Activated CD8-positive, alpha-beta T cell treated with anti-CD3 and anti-CD28 coated beads, Interleukin-2, amount 10 ng/mL, durations not matched to agents 7 days and 5 days (primary cell): Measurements from ENCODE around the gene NAA80. TPM values are rescaled to one million over a fixed set of nuclear protein-coding genes. Genes with fewer than 3 reads are reported as not detected.

Source experiments
- ATAC-seq: fragments of 150-1000 bp; cut with Tn5 transposase; one replicate; pipeline ENCODE4 v1.10.0; 2021; ENCODE audit warnings: moderate library complexity
- CTCF ChIA-PET: fragments of 350-600 bp; sonication (Branson Sonifier 250); formaldehyde crosslinking; loops from one replicate; lab custom pipeline; 2021; ENCODE audit warnings: antibody characterized with exemption; lab: Charles Lee
- POLR2A ChIA-PET: fragments of 350-600 bp; sonication (Branson Sonifier 250); formaldehyde crosslinking; loops from one replicate; lab custom pipeline; 2021; ENCODE audit warnings: antibody characterized with exemption; lab: Charles Lee
- DNase-seq: peaks from one replicate; pipeline ENCODE4 v3.0.0-alpha.2; 2020
- H3K27ac Mint-ChIP-seq: one replicate; pipeline ENCODE4 v1.8.0; 2021; ENCODE audit warnings: mild to moderate bottlenecking, mixed read lengths
- H3K27me3 Mint-ChIP-seq: one replicate; pipeline ENCODE4 v1.8.0; 2021; ENCODE audit warnings: low read depth, mixed read lengths
- H3K36me3 Mint-ChIP-seq: one replicate; pipeline ENCODE4 v1.8.0; 2021; ENCODE audit warnings: low read depth, mixed read lengths
- H3K4me1 Mint-ChIP-seq: one replicate; pipeline ENCODE4 v1.8.0; 2021; ENCODE audit warnings: low read depth, mixed read lengths
- H3K4me3 Mint-ChIP-seq: one replicate; pipeline ENCODE4 v1.8.0; 2021; ENCODE audit warnings: mild to moderate bottlenecking, mixed read lengths
- H3K9me3 Mint-ChIP-seq: one replicate; pipeline ENCODE4 v1.8.0; 2022; ENCODE audit warnings: mixed read lengths; ENCODE audit not compliant: insufficient read depth
- total RNA-seq, 2 experiments: library from RNA; stranded (reverse); gene quantifications; one replicate each; pipeline ENCODE4 v1.2.3, GENCODE V29; 2021

Gene NAA80
- total RNA-seq, 2 experiments from 2014 or later = 26.8 to 28.5 TPM

GRCh38 chr3:50340147-50340447 is 40.9 kb upstream of the NAA80 start:
- Mint-ChIP-seq H3K4me1 (peaks cover 54% of the 10 kb centered on the region), H3K27me3 (no peaks in the 10 kb centered on the region), H3K36me3 (peaks cover 55% of the 10 kb centered on the region), H3K9me3 (no peaks in the 10 kb centered on the region), H3K4me3 (peak overlapping the region; percentile 92), H3K27ac (peak overlapping the region; percentile 96)
- DNase-seq (no peak), ATAC-seq (no peak)
- CTCF ChIA-PET = interaction anchor here (0.8 to 2.8 kb wide), 9 partner anchors 10 to 263 kb away, joined by 3 to 14 read pairs (median 4); partner anchors contain the start of genes CYB561D2, HYAL3, NAA80 and NPRL2
- POLR2A ChIA-PET = interaction anchor here (0.6 to 5.6 kb wide), 22 partner anchors 9 to 278 kb away, joined by 3 to 51 read pairs (median 6); partner anchors contain the start of genes CISH, CYB561D2, HEMK1 and HYAL3

GRCh38 chr3:50339485-50340146 is 40.4 kb upstream of the NAA80 start:
- no peaks in the 10 kb centered on the region for H3K9me3 Mint-ChIP-seq
- no peaks in the 10 kb centered on the region for H3K27me3 Mint-ChIP-seq
- peak overlapping the region; percentile 96 for H3K27ac Mint-ChIP-seq
- CTCF ChIA-PET = interaction anchor here (1.2 to 2.9 kb wide), 6 partner anchors 8 to 263 kb away, joined by 3 to 11 read pairs (median 6); partner anchors contain the start of genes CYB561D2 and NPRL2
- POLR2A ChIA-PET = interaction anchor here (0.9 to 5.6 kb wide), 9 partner anchors 11 to 1899 kb away, joined by 3 to 51 read pairs (median 7); partner anchors contain the start of genes CISH, CYB561D2, HEMK1 and NPRL2
- H3K36me3 Mint-ChIP-seq = peaks cover 58% of the 10 kb centered on the region
- no peak for ATAC-seq
- no peak for DNase-seq
- peak overlapping the region; percentile 92 for H3K4me3 Mint-ChIP-seq
- peaks cover 53% of the 10 kb centered on the region for H3K4me1 Mint-ChIP-seq

DNA sequence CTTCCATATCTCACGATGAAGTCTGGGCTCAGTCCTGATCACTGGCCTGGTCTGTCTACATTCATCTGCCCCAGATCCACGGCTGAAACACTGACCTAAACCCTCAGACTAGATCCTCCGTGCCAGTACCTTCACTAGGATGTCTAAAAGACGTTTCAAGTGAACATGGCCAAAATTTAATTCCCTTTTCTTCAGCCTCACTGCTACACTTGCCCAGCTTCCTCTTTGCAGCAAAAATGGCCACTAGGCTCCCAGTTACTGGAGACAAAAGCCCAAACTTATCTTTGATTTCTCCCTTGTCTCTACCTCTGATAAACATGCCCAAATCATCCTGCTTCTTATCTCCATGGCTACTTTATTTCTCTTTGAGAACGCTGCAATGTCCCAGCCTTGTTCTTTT is 39.8 kb upstream of the NAA80 start:
- Mint-ChIP-seq H3K27me3 (no peaks in the 10 kb centered on the region), H3K9me3 (no peaks in the 10 kb centered on the region), H3K4me1 (peaks cover 57% of the 10 kb centered on the region), H3K36me3 (peaks cover 63% of the 10 kb centered on the region), H3K4me3 (peak overlapping the region; percentile 92), H3K27ac (peak overlapping the region; percentile 96)
- no peak for DNase-seq
- ATAC-seq = no peak
- CTCF ChIA-PET = interaction anchor here (1.0 to 3.7 kb wide), 7 partner anchors 9 to 203 kb away, joined by 3 to 42 read pairs (median 8); partner anchors contain the start of genes CYB561D2, HYAL2, NPRL2 and TUSC2
- POLR2A ChIA-PET = interaction anchor here (0.9 to 5.6 kb wide), 13 partner anchors 8 to 1900 kb away, joined by 3 to 51 read pairs (median 16); partner anchors contain the start of genes CISH, CYB561D2, GNAI2 and HEMK1

- DNase-seq (peak; percentile 99), ATAC-seq (peak; percentile 75)
- H3K36me3 Mint-ChIP-seq = peaks cover 75% of the 10 kb centered on the region
- CTCF ChIA-PET = interaction anchor here (0.9 to 3.7 kb wide), 20 partner anchors 9 to 277 kb away, joined by 3 to 42 read pairs (median 6); partner anchors contain the start of genes C3orf18, CISH, CYB561D2 and HYAL2
- H3K4me1 Mint-ChIP-seq = peaks cover 56% of the 10 kb centered on the region
- H3K4me3 Mint-ChIP-seq = peak overlapping the region; percentile 92
- H3K9me3 Mint-ChIP-seq = no peaks in the 10 kb centered on the region
- POLR2A ChIA-PET = interaction anchor here (0.8 to 5.6 kb wide), 22 partner anchors 9 to 279 kb away, joined by 3 to 51 read pairs (median 9); partner anchors contain the start of genes CISH, CYB561D2, GNAI2 and HEMK1
- no peaks in the 10 kb centered on the region for H3K27me3 Mint-ChIP-seq
- H3K27ac Mint-ChIP-seq = peak overlapping the region; percentile 96
Measured at GRCh38 chr3:50337175-50337861, 38.1 kb upstream of the NAA80 start.

DNA sequence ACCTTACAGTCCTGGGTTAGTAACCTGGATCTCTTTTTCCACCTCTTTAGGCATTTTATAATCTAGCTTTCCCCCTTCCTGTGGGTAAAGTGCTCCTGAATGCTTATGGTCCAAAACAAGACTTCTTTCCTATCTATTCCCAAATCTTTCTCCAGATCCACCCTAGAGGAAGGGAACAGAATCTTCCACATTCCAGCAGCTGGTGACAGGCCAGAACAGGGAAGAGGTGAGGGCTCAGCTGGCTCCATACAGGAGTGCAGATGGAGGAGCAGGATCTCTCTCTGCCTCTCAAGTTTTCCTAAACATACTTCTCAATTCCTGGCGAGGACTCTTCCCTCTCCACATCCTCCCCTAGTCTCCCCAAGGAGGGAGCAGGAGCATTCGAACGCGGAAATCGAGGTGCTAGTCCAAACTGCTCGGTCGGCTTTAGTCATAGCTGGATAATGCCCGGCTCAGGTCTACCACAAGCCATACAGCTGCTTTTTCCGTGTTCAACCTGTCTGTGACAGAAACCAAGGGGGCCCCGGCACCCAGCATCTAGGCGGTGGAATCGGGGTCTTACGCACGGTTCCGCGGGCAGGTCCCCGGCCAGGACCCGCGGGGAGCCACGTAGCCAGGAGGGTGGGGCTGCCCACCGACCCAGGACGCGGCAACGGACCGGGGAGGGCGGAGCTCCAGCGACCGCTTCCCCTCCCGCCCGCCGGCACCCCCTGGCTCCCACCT is 37.4 kb upstream of the NAA80 start:
- Mint-ChIP-seq H3K27me3 (no peaks in the 10 kb centered on the region), H3K27ac (peak overlapping the region; percentile 96), H3K4me3 (peak overlapping the region; percentile 92), H3K4me1 (peaks cover 54% of the 10 kb centered on the region), H3K36me3 (peaks cover 81% of the 10 kb centered on the region), H3K9me3 (no peaks in the 10 kb centered on the region)
- ChIA-PET POLR2A (interaction anchor here (0.7 to 5.6 kb wide), 26 partner anchors 8 to 280 kb away, joined by 3 to 51 read pairs (median 7); partner anchors contain the start of genes CISH, CYB561D2, GNAI2 and HEMK1), CTCF (interaction anchor here (0.9 to 3.7 kb wide), 21 partner anchors 8 to 278 kb away, joined by 3 to 42 read pairs (median 6); partner anchors contain the start of genes C3orf18, CISH, CYB561D2 and HYAL2)
- DNase-seq (peak; percentile 65), ATAC-seq (peak; percentile 4)

DNA sequence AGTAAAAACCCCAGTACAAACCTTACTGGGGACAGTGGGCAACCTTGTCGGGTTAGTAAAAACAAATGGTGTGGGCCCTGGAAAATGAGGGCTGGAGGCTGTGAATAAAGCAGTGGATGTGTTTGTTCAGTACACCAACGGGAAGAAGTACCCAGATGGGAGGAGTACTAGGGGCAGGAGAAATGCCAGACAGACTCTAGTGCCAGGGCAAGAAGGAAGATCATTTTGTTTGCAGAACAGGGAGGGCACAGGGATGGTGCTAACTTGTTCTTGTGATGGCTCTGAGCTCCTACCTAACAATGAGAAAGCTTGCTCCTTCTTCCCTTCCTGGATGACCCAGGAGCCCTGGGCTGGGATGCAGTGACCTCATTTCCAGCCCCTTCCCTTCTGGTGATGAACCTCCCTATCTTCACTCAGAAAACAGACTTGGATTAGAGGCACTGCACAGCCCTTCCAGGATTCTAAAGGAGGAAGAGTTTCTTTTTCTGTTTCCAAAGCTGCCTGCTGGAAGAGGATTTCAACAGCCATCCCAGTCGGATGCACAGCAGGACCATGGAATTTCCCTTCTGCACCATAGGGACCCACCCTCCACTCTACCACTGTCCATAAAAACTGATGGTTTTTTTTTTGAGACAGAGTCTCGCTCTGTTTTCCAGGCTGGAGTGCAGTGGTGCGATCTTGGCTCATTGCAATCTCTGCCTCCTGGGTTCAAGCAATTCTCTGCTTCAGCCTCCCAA is 35.3 kb upstream of the NAA80 start:
- DNase-seq (no peak), ATAC-seq (no peak)
- ChIA-PET CTCF (interaction anchor here (0.8 to 2.3 kb wide), 4 partner anchors 10 to 208 kb away, joined by 3 to 11 read pairs (median 4); no protein-coding TSS in a partner anchor), POLR2A (interaction anchor here (0.7 to 1.4 kb wide), 3 partner anchors 10 to 16 kb away, joined by 3 to 4 read pairs (median 4); no protein-coding TSS in a partner anchor)
- Mint-ChIP-seq H3K9me3 (no peaks in the 10 kb centered on the region), H3K36me3 (peaks cover 91% of the 10 kb centered on the region), H3K27ac (peak overlapping the region; percentile 86), H3K27me3 (no peaks in the 10 kb centered on the region), H3K4me3 (peak overlapping the region; percentile 92), H3K4me1 (peaks cover 47% of the 10 kb centered on the region)

DNA sequence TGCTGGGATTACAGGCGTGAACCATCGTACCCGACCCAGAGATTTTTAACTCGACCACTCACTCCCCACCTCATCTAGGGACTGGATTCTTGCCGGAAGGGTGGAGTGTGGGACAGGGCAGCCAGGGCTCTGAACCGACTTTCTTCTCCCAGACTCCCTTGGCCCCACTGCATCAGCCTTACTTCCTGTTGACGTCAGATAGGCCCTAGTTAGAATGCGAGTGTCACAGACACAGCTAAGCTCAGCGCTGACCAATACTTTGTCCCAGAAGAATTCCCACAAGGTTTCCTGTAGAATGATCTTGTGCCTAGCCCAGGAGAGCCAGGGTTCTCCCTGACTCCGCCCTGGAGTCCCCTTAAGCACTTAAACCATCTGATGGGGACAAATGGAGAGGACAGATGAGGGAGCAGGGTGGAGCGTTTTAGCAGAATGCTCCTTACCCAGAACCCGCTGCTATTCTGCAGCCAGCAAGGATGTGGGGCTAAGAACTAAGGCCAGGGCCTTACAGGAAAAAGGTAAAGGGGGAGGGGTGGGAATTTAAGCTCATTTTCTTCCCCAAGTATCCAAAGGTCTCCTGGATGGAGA is 34.6 kb upstream of the NAA80 start:
- Mint-ChIP-seq H3K27ac (peak overlapping the region; percentile 86), H3K4me1 (peaks cover 47% of the 10 kb centered on the region), H3K36me3 (peaks cover 88% of the 10 kb centered on the region), H3K9me3 (no peaks in the 10 kb centered on the region), H3K4me3 (peak overlapping the region; percentile 92), H3K27me3 (no peaks in the 10 kb centered on the region)
- POLR2A ChIA-PET = interaction anchor here (1.4 kb wide), 1 partner anchor 15 kb away, joined by 4 read pairs; no protein-coding TSS in a partner anchor
- no peak for DNase-seq
- CTCF ChIA-PET = interaction anchor here (0.8 to 2.3 kb wide), 2 partner anchors 9 to 87 kb away, joined by 3 to 11 read pairs; no protein-coding TSS in a partner anchor
- no peak for ATAC-seq

DNA sequence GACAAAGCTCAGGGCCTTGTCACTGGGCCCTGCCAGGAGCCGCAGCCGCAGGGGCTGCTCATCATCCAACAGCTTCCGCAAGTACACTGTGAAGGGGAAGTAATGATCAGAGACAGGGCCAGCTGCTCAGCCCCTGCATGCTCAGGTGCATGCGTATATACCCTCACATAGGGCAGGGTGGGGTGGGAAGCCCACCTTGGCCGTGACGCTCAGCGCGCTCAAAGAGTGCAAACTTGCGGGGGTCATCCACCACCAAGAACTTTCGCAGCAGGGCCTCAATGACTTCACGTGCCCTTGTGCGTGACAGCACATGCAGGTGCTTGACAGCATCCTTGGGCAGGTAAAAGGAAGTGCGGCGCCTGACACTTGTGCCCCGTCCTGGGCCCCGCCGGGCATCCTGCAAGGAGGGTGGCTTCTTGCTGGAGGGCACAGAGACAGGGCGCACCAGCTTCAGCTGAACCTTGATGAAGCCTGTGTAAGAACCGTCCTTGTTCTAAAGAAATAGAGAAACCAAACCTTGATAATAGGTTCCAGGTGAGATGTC is 32.2 kb upstream of the NAA80 start:
- ATAC-seq (no peak), DNase-seq (no peak)
- no peak overlapping the region for H3K4me3 Mint-ChIP-seq
- H3K27me3 Mint-ChIP-seq = no peaks in the 10 kb centered on the region
- H3K4me1 Mint-ChIP-seq = peaks cover 60% of the 10 kb centered on the region
- CTCF ChIA-PET = no interaction called here
- H3K36me3 Mint-ChIP-seq = peaks cover 74% of the 10 kb centered on the region
- H3K9me3 Mint-ChIP-seq = no peaks in the 10 kb centered on the region
- POLR2A ChIA-PET = interaction anchor here (1.3 kb wide), 1 partner anchor 9 kb away, joined by 5 read pairs; the partner anchor contains the start of gene RASSF1
- H3K27ac Mint-ChIP-seq = peak overlapping the region; percentile 43

DNA sequence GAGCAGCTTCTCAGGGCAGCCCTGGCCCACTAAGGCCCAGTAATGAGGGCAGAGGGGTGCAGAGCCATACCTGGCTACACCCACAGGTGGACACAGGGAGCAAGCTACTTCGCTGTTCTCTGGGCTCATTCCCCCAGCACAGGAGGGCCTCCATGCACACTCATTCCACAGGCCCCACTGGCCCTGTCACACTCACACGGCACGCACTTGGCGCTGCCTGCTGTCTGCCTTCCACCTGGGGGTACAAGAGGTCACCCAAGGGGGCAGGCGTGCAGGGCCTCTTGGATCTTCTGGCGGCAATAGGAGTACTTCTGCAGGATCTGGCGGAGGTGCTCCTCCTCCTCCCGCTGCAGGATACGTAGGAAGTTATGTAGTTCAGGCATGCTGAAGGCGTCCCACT is 31.1 kb upstream of the NAA80 start:
- Mint-ChIP-seq H3K4me1 (peaks cover 52% of the 10 kb centered on the region), H3K4me3 (no peak overlapping the region), H3K27ac (peak overlapping the region; percentile 46), H3K27me3 (no peaks in the 10 kb centered on the region), H3K9me3 (no peaks in the 10 kb centered on the region), H3K36me3 (peaks cover 66% of the 10 kb centered on the region)
- ChIA-PET POLR2A (interaction anchor here (1.1 to 3.1 kb wide), 3 partner anchors 7 to 11 kb away, joined by 3 to 40 read pairs (median 5); partner anchors contain the start of gene RASSF1), CTCF (no interaction called here)
- DNase-seq (no peak), ATAC-seq (no peak)
